Breast epithelium (tissue), 4 donors: Measurements from ENCODE around the gene OSBPL10. TPM values are rescaled to one million over a fixed set of nuclear protein-coding genes. Genes with fewer than 3 reads are reported as not detected.

Experiments
- DNase-seq, 2 donors: peaks; one replicate each; pipeline ENCODE4 v3.0.0-alpha.2; 2019; ENCODE audit warnings: low spot score in 2 of 2
- H3K27ac ChIP-seq, 2 donors: fragments of 200-600 bp; sonication (generic) in 1 of 2; one replicate each; pipeline ENCODE4 v1.5.1; 2016 to 2019; ENCODE audit warnings: mild to moderate bottlenecking in 1 of 2
- H3K27me3 ChIP-seq, 2 donors: fragments of 200-600 bp; sonication (generic) in 1 of 2; one replicate each; pipeline versions ENCODE4 v1.5.1 to v1.6.0; 2017 to 2019; ENCODE audit warnings: control low read depth in 1 of 2, mild to moderate bottlenecking in 1 of 2
- H3K36me3 ChIP-seq: fragments of 200-600 bp; one replicate; pipeline ENCODE4 v1.5.1; 2019
- H3K4me1 ChIP-seq, 2 donors: fragments of 200-600 bp; sonication (generic); one replicate each; pipeline ENCODE4 v1.5.1; 2016 to 2019; ENCODE audit warnings: control low read depth in 1 of 2
- H3K4me3 ChIP-seq, 3 donors: fragments of 200-600 bp; sonication (generic); 1 replicate in 2 of 3; 2 replicates in 1 of 3; pipeline ENCODE4 v1.5.1; 2016 to 2019; ENCODE audit warnings: mild to moderate bottlenecking in 3 of 3, moderate library complexity in 2 of 3
- H3K9me3 ChIP-seq, 2 donors: fragments of 200-600 bp; sonication (generic) in 1 of 2; one replicate each; pipeline ENCODE4 v1.5.1; 2016 to 2019; ENCODE audit warnings: control low read depth in 1 of 2
- CTCF ChIP-seq, 3 donors: fragments of 450-650 bp; IDR thresholded peaks; one replicate each; pipeline ENCODE4 v1.5.1; 2016 to 2017; ENCODE audit warnings: antibody characterized with exemption in 3 of 3, mild to moderate bottlenecking in 3 of 3, moderate library complexity in 3 of 3
- POLR2A ChIP-seq: fragments of 450-650 bp; IDR thresholded peaks from one replicate; pipeline ENCODE4 v1.6.1; 2016; ENCODE audit warnings: antibody characterized with exemption, mild to moderate bottlenecking, moderate library complexity
- POLR2AphosphoS5 ChIP-seq, 3 donors: sonication (generic); formaldehyde crosslinking; IDR thresholded peaks; one replicate each; pipeline ENCODE4 v1.6.1; 2017; ENCODE audit warnings: antibody characterized with exemption in 3 of 3
- intact Hi-C: fragments of 100-400 bp; cut with DNase I; formaldehyde crosslinking; loops from one replicate; pipeline ENCODE4 v1.15.1; 2023; ENCODE audit warnings: low total_unique reads
- total RNA-seq, 3 donors: library from RNA; depleted of rRNA; stranded (reverse); fragments of >200 nt; gene quantifications; one replicate each; pipeline ENCODE4 v1.1.0, GENCODE V29; 2016

The OSBPL10 gene
- total RNA-seq, 3 donors from 2014 or later: 17.6 to 47.4 (median 26.5) TPM

- Histone ChIP-seq H3K4me3 (no peak overlapping the region), H3K4me1 (no peaks in the 10 kb centered on the region), H3K27ac (no peak overlapping the region), H3K9me3 (peaks cover 0 to 4% of the 10 kb centered on the region in 2 donors), H3K36me3 (no peaks in the 10 kb centered on the region), H3K27me3 (no peaks in the 10 kb centered on the region)
- no peak for DNase-seq
- TF ChIP-seq POLR2A (no peak), CTCF (IDR thresholded peaks at IDR 0.05) (no peak), POLR2AphosphoS5 (IDR thresholded peaks at IDR 0.05) (no peak)
- intact Hi-C loops: no loop called here
Measured at GRCh38 chr3:31808143-31808720, 172.8 kb downstream of the OSBPL10 start.

GRCh38 chr3:31804251-31805051 is 176.6 kb downstream of the OSBPL10 start:
- Histone ChIP-seq H3K27ac (no peak overlapping the region), H3K4me1 (no peaks in the 10 kb centered on the region), H3K4me3 (no peak overlapping the region), H3K36me3 (no peaks in the 10 kb centered on the region), H3K9me3 (no peaks in the 10 kb centered on the region), H3K27me3 (no peaks in the 10 kb centered on the region)
- no peak for DNase-seq
- TF ChIP-seq POLR2AphosphoS5 (IDR thresholded peaks at IDR 0.05) (no peak), CTCF (IDR thresholded peaks at IDR 0.05) (no peak), POLR2A (no peak)
- intact Hi-C loops: no loop called here

GRCh38 chr3:31802981-31803740 is 177.9 kb downstream of the OSBPL10 start:
- H3K9me3 ChIP-seq: no peaks in the 10 kb centered on the region
- no peak for DNase-seq
- intact Hi-C loops: no loop called here
- H3K27ac ChIP-seq: no peak overlapping the region
- H3K36me3 ChIP-seq: no peaks in the 10 kb centered on the region
- no peak overlapping the region for H3K4me3 ChIP-seq
- H3K4me1 ChIP-seq: no peaks in the 10 kb centered on the region
- no peaks in the 10 kb centered on the region for H3K27me3 ChIP-seq
- TF ChIP-seq CTCF (IDR thresholded peaks at IDR 0.05) (no peak), POLR2AphosphoS5 (IDR thresholded peaks at IDR 0.05) (no peak), POLR2A (no peak)

- Histone ChIP-seq H3K27ac (no peak overlapping the region), H3K4me3 (no peak overlapping the region), H3K36me3 (no peaks in the 10 kb centered on the region), H3K27me3 (no peaks in the 10 kb centered on the region), H3K4me1 (no peaks in the 10 kb centered on the region), H3K9me3 (no peaks in the 10 kb centered on the region)
- intact Hi-C loops: no loop called here
- no peak for DNase-seq
- TF ChIP-seq POLR2AphosphoS5 (IDR thresholded peaks at IDR 0.05): no peak
- TF ChIP-seq POLR2A: no peak
- TF ChIP-seq CTCF (IDR thresholded peaks at IDR 0.05): no peak
Measured at GRCh38 chr3:31800436-31800835, 180.6 kb downstream of the OSBPL10 start.

- no peak overlapping the region for H3K27ac ChIP-seq
- no peak overlapping the region for H3K4me3 ChIP-seq
- TF ChIP-seq CTCF (IDR thresholded peaks at IDR 0.05) (no peak), POLR2A (no peak), POLR2AphosphoS5 (IDR thresholded peaks at IDR 0.05) (no peak)
- H3K36me3 ChIP-seq: no peaks in the 10 kb centered on the region
- no peak for DNase-seq
- H3K9me3 ChIP-seq: no peaks in the 10 kb centered on the region
- H3K4me1 ChIP-seq: no peaks in the 10 kb centered on the region
- no peaks in the 10 kb centered on the region for H3K27me3 ChIP-seq
- intact Hi-C loops: no loop called here
Measured at GRCh38 chr3:31798840-31799239, 182.2 kb downstream of the OSBPL10 start.
